Mucosa of gallbladder (tissue), 1 donor: ENCODE results near the gene STARD7. TPM values are rescaled to one million over a fixed set of nuclear protein-coding genes. Genes with fewer than 3 reads are reported as not detected.
"Not testable (repeated sequence)": the region's sequence is repeated elsewhere in the genome, so short reads cannot be mapped to it uniquely, and the experiment has no call there.

Experiments used
- DNase-seq: peaks from one replicate; pipeline ENCODE4 v3.0.0-alpha.2; 2020; ENCODE audit warnings: low spot score
- total RNA-seq: library from RNA; stranded (reverse); gene quantifications from one replicate; pipeline ENCODE4 v1.2.1, GENCODE V29; 2021
- donor health status: DM: no; HTN: no; CAD: no.

Gene STARD7, protein sequence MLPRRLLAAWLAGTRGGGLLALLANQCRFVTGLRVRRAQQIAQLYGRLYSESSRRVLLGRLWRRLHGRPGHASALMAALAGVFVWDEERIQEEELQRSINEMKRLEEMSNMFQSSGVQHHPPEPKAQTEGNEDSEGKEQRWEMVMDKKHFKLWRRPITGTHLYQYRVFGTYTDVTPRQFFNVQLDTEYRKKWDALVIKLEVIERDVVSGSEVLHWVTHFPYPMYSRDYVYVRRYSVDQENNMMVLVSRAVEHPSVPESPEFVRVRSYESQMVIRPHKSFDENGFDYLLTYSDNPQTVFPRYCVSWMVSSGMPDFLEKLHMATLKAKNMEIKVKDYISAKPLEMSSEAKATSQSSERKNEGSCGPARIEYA
- 117 TPM for total RNA-seq

DNA sequence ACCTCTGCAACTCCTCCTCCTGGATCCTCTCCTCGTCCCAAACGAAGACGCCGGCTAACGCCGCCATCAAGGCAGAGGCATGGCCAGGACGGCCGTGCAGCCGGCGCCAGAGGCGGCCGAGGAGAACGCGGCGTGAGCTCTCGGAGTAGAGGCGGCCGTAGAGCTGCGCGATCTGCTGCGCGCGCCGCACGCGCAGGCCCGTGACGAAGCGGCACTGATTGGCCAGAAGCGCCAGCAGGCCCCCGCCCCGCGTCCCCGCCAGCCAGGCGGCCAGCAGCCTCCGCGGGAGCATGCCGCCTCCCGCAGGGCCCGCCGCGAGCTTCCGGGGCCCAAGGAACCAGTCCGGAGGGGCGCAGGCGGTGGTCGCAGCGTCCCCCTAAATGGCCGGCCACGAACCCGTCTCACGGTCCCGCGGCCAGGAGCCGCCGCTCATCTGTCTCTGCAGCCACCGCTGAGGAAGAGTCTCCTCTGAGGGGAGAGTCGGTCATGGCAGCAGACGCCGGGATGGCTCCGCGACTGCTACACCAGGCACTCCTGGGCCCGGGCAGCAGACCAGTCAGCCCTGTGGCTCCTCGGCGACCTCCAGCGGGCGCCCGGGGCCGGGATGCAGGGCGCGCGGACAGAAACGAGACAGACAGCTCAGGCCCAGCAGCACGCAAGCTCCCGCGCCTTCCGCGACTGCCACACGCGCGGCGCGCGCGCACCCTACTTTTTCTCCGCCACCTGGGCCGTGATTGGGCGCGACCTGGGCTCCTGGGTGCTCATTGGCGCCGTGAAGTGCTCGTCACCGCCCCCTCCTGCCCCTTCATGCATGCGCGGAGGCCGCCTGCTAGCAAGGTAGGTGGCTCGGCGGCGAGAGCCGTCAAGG, at the start of gene STARD7:
STARD7 (minus strand) TSS at position 685 of the 868 bp plus-strand sequence; CDS start at position 292, 393 bp downstream.
- peak; percentile 99 for DNase-seq

DNA sequence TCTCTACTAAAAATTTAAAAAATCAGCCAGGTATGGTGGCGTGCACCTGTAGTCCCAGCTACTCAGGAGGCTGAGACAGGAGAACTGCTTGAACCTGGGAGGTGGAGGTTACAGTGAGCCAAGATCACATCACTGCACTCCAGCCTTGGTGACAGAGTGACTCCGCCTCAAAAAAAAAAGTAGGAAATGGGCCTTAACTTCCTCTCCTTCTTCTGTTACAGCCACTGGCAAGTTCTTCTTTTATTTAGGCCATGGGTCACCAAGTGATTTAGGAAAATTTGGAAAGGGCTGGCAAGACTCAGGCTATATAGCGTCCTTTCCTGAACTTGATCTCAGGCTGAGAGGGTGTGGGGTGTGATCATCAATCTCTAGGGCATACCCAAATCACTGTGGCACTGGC, 49.1 kb upstream of the STARD7 start:
- not testable (repeated sequence) for DNase-seq

DNA sequence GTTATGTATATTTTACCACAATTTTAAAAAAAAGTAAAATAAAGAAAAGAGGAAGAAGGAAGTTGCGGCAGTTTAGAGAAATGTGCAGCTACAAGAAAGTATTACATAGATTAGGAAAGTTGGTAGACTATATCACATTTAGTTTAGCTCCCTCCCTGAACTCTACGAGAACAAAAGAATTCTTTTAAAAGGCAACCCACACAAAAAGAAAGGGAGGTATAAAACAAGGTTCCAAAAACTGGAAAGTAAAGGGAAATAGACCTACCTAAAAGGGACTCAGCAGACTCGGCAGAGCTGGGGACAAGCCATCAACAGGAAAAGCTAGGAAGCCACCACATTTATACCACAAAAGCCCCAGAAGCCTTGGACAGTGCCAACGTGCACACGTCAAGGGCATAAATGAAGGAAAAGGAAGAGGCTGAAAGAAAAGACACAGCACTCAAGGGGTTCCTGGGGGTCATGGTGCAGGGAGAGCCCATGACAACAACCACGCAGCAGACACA, 48.0 kb upstream of the STARD7 start:
- no peak for DNase-seq

DNA sequence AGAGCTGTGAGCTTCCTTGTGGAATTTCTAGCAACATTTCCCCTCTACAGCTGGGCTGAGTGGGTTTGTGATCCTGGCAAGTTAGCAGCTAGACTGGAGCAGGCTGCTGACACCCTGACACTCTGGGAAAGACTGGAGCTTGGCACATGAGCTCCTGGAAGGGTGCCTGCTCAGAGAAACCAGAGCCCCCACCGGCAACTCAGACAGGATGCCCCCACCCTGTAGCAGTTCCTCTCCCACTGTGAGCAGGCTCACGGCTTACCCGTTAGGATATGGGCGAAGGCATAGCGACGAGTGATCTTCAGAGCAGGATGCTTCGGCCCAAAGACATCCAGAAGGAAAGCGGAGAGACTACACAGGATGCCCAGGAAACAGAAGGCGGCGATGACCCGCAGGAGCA, 45.9 kb upstream of the STARD7 start:
- no peak for DNase-seq

DNA sequence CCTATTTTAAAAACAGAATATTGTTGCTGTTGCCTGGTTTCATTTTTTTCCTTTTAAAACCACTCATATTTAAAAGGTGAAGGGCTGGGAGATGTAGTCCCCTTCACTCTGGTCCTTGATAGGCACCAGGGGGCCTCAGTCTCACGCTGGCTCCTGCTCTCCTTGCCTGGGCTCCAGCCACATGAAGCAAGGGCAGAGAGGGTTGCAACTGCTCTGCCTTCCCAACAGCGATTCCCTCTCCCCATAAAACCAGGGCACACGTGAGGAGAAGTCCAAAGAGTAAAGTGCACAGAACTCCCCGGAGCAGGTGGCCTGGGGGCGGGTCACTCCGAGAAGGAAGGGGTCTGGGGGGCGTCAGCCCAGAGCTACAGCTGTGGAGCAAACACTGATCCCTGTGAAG, 44.4 kb upstream of the STARD7 start:
- DNase-seq: no peak

DNA sequence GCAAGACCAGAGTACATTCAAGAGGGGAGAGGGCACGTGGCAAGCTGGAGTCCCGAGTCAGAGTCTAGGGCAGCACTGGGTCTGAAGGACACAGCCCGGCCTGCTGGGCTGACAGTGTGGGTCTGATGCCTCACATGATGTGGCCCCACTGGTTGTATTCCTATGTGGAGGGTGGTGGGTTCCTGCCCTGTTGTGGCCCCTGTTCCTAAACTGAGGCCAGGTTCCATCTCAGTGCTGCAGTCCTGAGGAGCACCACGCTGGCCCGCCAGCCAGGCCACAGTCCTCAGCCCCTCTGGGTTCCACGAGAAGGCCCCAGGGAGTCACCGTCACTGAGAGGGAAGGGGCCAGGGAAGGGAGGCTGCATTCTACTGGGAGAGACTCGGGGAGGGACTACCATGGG, 43.9 kb upstream of the STARD7 start:
- DNase-seq: no peak

DNA sequence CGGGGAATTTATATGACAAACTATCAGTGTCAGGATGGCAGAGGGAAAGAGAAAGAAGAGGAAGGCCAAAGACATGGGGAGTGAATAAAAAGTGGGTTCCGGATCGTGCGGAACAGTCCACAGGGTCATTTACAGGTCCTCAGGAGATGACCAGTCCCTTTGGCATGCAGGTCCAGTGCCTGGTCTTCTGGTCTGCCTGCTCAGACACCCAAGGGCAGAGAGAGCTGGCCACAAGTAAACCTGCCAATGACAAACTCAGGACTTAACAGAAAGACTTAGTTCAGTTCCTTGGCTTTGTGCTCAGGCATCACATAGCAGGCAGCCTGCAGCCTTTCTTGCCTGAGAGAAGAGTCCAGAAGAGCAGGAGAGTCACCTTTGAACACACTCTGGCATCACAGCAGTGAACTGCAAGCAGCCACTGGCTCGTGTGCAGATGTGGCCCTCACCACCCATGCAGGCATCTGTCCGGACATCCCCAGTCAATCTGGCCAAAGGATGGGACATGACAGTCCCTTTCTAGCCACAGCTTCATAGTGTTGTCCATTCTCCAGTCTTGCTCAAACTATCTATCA, 43.2 kb upstream of the STARD7 start:
- peak; percentile 34 for DNase-seq

DNA sequence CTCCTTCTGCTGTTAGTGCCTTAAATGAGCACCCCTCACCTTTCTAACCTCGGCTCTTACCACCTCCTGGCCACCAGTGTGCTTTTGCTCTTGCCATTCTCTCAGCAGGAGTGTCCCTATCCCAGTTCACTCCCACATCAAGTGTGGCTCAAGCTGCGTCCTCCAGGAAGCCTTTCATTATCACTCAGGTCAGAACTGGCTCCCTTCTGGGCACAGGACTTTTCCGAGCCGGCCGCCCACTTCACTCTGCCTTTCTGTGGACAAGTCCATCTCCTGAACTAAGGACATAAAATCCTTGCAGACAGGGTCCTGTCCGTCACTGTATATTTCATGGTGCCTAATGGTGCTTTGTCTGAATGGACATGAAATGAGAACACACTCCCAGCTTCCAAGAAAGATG, 41.6 kb upstream of the STARD7 start:
- DNase-seq: no peak

DNA sequence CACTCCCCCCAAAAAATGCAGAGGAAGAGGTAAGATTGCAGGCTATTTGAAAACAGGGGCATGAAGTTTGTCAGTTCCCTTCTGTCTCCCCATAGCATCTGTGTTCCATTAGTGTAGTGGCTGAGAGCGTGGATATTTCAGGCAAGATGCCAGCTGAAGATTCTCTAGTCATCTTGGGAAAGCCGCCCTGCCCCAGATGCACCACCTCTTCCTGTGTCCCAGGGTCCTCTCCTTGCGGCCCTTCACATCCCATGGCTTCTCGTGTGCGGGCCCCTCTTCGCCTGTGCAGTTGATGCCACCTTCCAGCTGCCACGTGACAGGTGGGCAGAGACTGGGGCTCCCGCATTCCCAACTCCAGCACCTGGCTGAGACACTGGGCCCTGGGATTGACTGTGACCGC, 41.0 kb upstream of the STARD7 start:
- DNase-seq: no peak

DNA sequence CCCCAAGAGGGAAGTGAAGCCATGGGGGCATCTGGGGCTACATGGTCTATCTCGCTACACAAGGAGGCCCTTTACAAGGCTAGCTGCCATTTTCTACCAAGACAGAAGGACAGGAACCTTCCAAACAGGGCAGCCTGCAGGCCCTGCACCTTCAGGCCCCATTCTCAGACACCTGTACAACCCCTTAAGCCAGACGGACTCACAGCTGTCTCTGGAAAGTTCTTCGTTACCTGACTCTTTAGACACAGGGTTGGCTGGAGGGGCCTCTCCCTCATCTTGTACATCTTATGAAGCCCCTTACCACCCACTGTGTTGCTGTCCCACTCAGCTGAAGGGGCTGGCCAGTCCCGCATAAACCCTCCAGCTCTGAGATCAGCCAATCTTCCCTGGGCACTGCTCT, 40.0 kb upstream of the STARD7 start:
- no peak for DNase-seq

DNA sequence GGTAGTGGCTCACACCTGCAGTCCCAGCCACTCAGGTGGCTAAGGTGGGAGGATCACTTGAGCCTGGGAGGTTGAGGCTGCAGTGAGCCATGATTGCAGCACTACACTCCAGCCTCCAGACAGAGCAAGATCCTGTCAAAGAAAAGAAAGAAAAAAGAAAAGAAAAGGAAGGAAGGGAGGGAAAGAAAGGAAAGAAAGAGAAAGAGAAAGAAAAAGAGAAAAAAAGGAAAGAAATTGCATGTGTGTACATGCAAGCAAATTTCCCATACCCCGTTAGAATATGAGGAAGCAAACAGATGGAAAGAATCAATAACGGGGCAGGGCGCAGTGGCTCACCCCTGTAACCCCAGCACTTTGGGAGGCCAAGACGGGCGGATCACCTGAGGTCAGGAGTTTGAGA, 39.3 kb upstream of the STARD7 start:
- no peak for DNase-seq

DNA sequence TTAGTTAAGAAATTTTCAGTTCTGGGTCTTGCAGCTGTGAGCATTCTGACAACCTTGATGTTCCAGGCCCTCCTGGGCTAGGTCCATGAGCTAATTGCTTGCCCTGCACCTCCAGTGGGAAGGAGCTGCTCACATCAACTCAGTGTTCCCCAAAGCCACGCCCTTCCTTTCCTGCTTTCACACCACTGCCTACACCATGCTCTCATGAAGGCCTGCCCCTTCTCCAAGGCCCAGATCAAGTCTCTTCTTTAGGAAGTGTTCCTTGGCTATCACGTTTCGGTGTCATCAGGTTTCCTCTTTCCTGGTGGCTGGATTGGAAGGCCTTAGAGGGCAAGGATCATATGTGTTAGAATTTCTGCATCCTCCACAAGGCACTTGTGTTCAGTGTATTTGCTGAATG, 38.4 kb upstream of the STARD7 start:
- no peak for DNase-seq

DNA sequence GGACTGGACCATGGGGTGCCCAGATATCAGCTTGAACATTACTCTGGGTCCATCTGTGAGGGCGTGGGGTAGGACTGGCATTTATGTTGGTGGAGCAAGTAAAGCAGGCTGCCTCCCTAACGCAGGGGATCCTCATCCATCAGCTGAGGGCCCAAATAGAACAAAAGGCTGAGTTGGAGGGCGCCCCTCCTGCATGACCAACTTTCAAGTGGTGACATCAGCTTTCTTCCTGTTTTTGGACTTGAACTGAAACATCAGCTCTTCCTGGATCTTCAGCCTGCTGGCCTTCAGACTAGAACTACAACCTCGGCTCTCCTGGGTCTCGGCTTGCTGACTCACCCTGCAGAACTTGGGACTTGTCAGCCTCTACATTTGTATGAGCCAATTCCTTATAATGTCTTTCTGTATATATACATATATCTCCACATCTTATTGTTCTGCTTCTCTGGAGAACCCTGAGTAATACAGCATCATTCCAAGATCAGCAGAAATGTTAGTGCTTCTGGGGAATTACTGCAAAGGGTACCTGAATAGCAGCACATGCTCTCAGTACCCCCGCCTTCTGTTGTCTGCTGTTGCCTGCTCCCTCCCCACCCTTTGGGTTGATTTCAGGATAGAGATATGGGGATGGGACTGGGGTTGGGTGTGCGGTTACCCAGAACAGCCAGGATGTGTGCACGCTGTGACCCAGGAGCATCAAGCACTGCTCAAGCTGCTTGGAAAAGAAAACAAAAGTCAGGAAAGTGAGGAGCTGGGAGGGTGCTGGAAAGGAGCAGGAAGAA, 37.2 kb upstream of the STARD7 start:
- DNase-seq: no peak

DNA sequence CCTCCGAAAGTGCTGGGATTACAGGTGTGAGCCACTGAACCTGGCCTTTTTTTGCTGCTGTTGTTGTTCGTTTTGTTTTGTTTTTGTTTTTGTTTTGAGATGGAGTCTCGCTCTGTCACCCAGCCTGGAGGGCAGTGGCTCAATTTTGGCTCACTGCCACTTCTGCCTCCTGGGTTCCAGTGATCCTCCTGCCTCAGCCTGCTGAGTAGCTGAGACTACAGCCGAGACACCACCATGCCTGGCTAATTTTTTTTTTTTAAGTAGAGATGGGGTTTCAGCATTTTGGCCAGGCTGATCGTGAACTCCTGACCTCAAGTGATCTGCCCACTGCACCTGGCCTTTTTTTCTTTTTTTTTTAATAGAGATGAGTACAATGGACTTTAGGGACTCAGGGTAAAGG, 35.2 kb upstream of the STARD7 start:
- DNase-seq: no peak

DNA sequence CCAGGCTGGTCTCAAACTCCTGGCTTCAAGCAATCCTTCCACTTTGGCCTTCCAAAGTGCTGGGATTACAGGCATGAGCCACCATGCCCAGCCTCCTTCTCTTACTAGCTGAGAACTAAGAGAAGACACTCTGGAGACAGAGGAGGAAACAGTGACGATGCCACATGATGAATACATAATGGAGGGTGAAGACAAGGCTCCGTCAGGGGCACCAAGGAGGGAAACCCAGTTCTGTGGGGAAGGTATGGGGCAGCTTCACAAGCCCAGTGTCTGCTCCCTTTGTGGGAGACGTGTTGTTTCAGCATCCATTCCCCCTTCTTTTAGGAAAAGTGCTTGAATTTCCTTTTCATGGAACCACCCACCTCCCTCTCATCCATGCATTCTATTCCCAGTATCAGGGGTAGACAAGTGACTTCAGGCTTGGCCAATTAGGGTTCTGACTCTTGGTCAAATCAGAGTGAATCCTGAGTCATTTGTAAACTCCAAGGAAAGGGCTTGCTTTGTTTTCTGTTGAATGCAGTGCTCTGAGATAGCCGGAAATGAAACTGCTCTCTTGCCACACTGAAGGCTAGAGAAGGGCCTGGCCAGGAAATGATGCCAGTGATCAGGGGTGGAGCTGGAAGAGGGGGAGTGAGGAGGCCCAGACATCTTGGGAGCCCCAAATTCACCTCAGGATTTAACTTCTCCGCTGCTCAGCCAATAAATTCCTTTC, 33.4 kb upstream of the STARD7 start:
- peak; percentile 40 for DNase-seq

DNA sequence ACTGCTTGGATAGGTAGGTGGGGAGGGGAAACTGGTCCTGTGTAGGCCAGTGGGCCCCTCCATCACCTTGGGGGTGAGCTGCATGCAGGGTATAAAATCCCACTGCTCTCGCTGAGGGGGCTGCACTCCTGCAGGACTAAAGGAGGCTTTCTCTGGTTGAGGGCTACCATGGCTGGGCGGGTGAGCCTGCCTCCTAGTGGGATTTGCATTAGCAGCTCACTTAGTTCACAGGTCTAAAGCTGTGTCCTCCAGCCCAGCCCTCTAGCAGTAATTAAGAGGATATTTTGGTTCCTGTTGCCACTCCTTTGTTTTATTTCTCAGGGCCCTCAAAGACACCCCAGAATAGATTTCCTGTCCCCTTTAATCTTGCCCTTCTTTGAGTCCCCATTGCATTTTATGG, 32.6 kb upstream of the STARD7 start:
- no peak for DNase-seq

DNA sequence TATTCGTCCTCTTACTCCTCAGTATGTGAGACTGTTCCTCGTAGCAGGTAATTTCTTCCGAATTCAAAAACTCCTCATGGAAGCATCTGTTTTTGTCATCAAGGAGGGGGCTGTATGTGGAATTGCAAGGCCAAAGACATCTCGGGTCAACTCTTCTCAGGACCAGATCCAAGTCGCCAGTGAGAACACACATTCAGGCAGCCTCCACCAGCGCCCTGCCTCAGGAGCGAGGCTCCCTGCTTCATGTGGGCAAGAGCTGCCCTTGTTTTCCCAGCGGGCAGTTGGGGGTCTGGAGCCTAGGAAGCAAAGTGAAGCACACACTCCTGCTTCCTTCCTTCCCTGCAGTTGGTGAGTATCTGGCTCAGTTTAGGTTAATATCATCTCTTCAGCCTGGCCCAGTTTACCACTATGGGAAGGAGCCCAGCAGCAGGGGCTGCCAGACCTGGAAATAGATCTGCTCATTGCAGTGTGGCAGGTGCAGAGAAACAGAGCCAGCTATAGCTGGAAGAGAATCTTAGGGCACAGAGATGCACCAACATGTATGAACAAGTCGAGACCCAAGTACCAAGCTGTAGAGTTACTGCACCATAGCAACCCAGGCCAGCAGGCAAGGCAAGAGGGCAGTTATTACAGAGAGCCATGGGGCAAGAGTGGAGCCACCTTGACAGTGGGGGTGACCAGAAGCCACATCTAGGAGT, 31.9 kb upstream of the STARD7 start:
- no peak for DNase-seq

DNA sequence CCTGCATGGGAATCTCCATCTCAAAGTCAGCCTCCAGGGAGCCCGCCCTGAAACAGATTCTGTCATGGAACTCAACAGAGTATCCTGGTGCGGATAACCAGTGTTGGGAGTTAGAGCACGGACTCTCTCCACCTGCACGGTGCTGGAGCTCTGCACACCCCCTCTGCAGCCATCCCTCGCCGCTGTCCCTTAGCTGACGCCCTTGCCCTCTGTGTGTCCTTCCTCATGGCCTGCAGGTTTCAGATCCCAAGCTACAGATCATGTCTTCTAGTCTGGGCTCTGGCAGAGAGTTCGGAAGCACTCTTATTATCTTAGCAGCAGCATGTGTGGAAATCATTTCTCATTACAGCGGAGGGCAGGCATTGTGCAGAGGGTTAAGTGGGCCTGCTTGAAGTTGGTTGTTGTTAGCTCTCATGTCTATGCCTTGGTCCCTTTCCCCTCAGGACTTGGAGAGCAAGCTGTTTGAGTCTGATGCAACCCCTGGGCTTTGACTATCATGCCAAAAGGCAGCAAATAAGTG, 31.2 kb upstream of the STARD7 start:
- no peak for DNase-seq

DNA sequence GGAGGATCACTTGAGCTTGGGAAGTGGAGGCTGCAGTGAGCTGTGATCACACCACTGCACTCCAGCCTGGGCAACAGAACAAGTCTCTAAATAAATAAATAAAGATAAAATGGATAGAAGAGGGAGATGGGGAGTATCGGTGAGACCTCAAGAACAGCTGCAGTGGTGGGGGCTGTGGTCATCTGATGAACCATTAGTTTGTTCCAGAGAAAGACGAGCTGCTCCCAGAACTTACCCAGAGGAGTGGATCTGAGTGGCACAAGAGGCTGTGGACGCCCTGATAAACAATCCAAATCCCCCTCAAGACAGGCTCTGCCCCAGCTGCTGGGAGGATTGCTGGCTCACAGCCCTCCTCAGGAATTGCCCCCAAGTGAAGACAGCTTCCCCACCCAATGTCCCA, 30.5 kb upstream of the STARD7 start:
- no peak for DNase-seq

DNA sequence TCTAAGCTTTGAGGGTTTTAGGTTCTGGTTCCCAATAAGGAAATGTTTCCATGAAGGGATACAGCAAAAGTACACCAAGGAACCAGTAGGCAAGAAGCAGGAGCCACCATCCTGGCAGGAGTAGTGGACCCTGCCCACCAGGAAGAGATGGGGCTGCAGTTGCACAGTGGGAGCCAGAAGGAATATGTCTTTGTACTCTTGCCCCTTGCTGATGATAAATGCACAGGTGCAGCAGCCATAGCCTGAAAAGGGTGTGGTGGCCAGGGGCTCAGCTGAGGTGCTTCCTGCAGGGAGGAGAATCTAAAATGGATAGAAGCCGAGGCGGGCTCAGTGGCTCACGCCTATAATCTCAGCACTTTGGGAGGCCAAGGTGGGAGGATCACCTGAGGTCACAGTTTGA, 29.6 kb upstream of the STARD7 start:
- DNase-seq: no peak
